ENCODE measurements around the gene ADGRG6. TPM values are rescaled to one million over a fixed set of nuclear protein-coding genes. Genes with fewer than 3 reads are reported as not detected.
"Not testable (repeated sequence)": the region's sequence is repeated elsewhere in the genome, so short reads cannot be mapped to it uniquely, and the experiment has no call there.

ADGRG6 gene
- 10 to 100 TPM; 25.8 to 36.5 (median 28.8) TPM for polyA plus RNA-seq (ENCODE audit: insufficient read length in 3 of 3)
- long read RNA-seq, donor 1: 0 reads
- long read RNA-seq, donor 2, partial matches to known transcripts: 0 of 2 reads
- long read RNA-seq, donor 2, other reads (novel, unspliced or antisense): 0 of 2 reads
- long read RNA-seq, donor 3, partial matches to known transcripts: 0 of 1 reads
- long read RNA-seq, donor 3, other reads (novel, unspliced or antisense): 0 of 1 reads
- long read RNA-seq, donor 4, partial matches to known transcripts: 6 of 7 reads
- long read RNA-seq, donor 4, other reads (novel, unspliced or antisense): 0 of 7 reads
- long read RNA-seq, donor 5, partial matches to known transcripts: 0 of 4 reads
- long read RNA-seq, donor 5, other reads (novel, unspliced or antisense): 0 of 4 reads
- long read RNA-seq, donor 6, partial matches to known transcripts: 5 of 7 reads
- long read RNA-seq, donor 6, other reads (novel, unspliced or antisense): 0 of 7 reads
- long read RNA-seq, donor 7, full-length matches to known transcripts: 6 of 16 reads
- long read RNA-seq, donor 7, partial matches to known transcripts: 10 of 16 reads
- long read RNA-seq, donor 7, other reads (novel, unspliced or antisense): 0 of 16 reads
- long read RNA-seq, donor 8, full-length matches to known transcripts: 2 of 2 reads
- long read RNA-seq, donor 8, partial matches to known transcripts: 0 of 2 reads
- long read RNA-seq, donor 8, other reads (novel, unspliced or antisense): 0 of 2 reads
- long read RNA-seq, donor 9, partial matches to known transcripts: 77 of 81 reads
- long read RNA-seq, donor 9, other reads (novel, unspliced or antisense): 0 of 81 reads
- long read RNA-seq, donor 10, transcript ADGRG6-205 (4 exons, 1,610 nt): major isoform, 5 of 5 reads
- long read RNA-seq, donor 10, partial matches to known transcripts: 0 of 5 reads
- long read RNA-seq, donor 10, other reads (novel, unspliced or antisense): 0 of 5 reads
- long read RNA-seq, donor 11, partial matches to known transcripts: 0 of 1 reads
- long read RNA-seq, donor 11, other reads (novel, unspliced or antisense): 0 of 1 reads
- long read RNA-seq, donor 12, partial matches to known transcripts: 68 of 70 reads
- long read RNA-seq, donor 12, other reads (novel, unspliced or antisense): 0 of 70 reads
- long read RNA-seq, donor 13, partial matches to known transcripts: 0 of 1 reads
- long read RNA-seq, donor 13, other reads (novel, unspliced or antisense): 0 of 1 reads
- long read RNA-seq, donor 14, full-length matches to known transcripts: 4 of 21 reads
- long read RNA-seq, donor 14, partial matches to known transcripts: 17 of 21 reads
- long read RNA-seq, donor 14, other reads (novel, unspliced or antisense): 0 of 21 reads
- long read RNA-seq, donor 15, full-length matches to known transcripts: 2 of 2 reads
- long read RNA-seq, donor 15, partial matches to known transcripts: 0 of 2 reads
- long read RNA-seq, donor 15, other reads (novel, unspliced or antisense): 0 of 2 reads
- long read RNA-seq, donor 16, partial matches to known transcripts: 0 of 3 reads
- long read RNA-seq, donor 16, other reads (novel, unspliced or antisense): 0 of 3 reads

DNA sequence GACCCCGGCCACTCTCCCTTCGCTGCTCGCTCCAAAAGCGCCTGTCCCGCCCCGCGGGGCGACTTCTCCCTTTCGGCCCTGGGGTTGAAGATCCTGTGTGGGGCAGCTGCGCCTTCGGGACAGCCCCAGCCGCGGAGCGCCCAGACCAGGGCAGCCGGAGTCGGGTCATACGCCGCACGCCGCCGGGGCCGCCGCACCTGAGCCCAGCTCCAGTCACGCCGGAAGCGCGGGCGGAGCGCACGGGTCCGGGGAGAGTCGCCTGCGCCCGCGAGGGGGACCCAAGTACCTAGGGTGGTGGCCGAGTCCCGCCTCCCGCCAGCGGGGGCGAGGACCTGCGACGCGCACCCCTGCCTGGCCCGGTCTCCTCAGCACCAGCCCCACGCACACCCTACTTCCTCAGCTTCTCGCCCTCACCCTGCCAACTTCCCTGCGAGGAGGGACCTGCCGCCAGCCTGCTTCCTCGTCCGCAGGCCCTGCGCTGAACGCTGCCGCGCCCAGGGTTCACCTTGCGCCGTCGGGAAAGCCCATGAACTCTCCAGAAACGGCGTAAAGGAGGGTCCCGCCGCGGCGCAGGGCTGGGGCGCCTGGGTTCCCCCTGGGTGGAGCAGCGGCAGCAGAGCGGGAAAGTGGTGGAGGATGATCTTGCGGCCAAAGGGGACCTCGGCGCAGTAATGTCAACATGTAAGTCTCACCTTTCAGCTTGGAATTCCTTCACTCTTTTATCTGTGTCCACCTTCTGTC, at the start of gene ADGRG6:
TSS of gene ADGRG6 (plus strand) at position 357 of the 741 bp plus-strand sequence. CDS start at position 680, 323 bp downstream.
- peak; percentile 38 for DNase-seq

DNA sequence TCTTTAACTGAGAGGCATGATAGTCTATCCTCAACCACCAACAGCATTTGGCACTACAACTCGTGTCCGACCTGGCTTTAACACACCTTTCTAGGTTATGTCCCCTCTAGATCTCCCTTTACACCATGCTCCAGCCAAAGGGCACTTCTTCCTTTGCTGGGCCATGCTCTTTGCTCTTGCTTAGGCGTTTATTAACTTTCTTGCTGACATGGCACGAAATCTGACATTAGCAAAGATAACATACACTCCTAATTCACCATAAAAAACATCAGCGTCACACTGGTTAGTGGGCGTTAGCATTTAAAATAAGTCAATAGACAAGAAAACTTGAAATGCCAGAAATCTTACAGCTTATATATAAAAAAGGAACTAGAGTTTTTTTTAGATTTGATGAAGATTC, 47.3 kb upstream of the ADGRG6 start:
- no peak for DNase-seq

DNA sequence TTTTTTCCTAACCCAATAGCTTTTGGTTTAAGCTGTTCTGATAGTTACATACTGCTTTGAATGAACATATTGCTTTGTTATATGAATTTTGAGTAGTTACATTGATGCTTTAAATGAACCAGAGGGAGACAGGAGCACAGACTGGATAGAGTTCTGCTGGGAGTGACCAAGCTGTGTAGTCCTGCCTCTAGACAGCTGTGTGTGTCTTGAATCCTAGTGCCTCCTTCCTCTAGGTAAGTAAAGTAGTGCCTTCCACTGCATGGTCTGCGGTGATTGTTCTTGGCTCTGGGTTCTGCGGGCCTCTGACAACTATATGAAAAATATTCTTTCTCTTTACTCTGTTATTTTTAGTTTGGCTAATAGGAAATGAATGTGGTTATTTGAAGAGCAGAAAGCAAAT, 46.0 kb upstream of the ADGRG6 start:
- DNase-seq: no peak

DNA sequence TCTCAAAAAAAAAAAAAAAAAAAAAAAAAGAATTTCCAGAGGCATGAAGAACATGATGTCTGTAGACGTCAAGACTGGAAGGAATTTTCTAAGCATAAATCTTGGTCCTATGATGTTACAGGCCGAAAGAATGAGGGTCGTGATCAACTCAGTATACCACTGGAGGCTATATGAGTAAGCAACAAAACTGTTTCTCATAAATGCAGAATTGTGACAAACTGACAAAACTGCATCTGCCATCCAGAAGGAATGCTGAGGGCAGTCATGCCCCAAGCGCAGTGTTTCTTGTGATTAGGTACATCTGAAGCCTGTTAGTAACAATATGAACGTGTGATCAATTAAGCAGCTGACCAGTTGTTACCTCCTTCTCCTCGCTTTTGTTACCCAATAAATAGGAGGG, 43.5 kb upstream of the ADGRG6 start:
- DNase-seq: no peak

DNA sequence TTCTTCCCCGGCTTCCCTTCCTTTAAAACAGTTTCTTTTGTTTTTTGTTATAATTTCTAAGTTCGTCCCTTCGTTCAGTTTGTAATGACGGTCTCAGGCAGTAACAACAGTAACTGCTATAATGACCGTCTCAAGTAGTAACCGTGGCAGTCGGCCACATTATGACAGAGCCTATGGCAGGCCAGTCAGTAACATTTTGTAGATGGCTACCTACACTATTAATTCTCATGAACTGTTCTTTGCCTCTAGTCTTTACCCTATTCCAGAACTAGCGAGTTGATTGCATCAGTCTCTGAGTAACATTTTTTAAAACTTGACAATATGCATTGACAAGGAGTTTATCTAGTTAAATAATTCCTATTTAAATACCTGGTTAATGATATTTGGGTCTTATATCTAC, 43.0 kb upstream of the ADGRG6 start:
- no peak for DNase-seq

DNA sequence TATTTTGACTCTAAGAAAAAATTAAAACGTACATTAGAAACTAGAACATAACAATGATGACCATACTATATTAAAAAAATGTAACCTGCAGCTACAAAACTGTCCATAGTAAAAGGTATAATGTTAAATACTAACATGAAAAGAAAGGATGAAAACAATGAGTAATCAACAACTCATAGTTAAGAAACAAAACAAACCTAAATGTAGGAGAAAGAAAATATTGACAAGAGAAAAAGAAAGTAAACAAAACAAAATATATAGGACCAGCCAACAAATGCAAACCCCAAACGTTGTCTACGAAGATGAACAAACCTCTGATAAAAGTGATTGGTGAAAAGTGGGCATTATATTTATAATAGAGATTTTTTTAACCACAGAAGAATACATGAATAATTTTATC, 41.1 kb upstream of the ADGRG6 start:
- DNase-seq: no peak

DNA sequence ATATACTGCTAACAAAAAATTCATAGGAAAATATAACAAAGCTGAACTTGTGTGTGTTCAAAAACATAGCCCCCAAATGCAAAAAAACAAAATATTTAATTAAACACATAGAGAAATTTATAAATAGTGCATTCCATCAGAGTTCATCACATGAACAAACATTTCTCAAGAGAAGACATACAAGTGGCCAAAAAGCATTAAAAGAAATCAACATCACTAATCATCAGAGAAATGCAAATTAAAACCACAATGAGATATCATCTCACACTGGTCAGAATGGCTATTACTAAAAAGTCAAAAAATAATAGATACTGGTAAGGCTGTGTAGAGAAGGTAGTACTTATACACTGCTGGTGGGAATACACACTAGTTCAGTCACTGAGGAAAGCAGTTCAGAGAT, 39.6 kb upstream of the ADGRG6 start:
- no peak for DNase-seq

DNA sequence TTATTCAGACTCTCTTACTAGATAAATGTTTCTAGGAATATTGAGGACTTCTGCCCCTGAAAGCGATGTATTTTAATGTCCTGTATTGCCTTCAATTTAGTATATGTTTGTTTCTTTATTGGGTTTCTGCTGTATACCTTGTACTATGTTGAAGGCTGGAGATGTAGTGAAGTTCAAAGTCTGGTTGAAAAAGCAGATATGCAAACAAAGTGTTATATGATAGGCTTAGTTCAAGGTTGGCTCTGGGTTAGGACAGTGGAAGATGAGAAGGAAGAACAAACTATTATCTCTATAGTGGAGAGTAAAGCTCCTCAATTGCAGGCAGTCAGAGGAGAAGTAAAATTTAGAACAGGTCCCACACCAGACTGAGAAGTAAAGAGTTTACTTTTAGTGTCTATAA, 36.3 kb upstream of the ADGRG6 start:
- DNase-seq: no peak

DNA sequence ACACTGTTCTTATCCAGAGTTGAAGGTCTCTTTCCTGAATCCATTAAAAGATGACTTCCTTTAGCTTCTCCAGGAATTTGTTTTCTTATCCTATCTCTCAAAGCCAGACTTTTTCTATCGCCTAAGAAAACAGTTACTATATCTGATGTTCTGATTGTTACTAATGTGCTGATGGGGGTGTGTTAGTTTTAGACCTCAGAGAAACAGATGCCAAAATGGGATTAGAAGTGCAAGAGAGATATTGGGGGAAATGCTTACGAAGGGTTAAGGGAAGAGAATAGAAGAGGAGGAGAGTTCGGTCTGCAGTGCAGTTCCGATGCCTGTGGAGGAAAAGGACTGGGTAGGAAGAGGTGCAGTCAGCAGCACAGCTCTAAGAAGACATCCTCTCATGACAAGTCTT, 35.7 kb upstream of the ADGRG6 start:
- no peak for DNase-seq

DNA sequence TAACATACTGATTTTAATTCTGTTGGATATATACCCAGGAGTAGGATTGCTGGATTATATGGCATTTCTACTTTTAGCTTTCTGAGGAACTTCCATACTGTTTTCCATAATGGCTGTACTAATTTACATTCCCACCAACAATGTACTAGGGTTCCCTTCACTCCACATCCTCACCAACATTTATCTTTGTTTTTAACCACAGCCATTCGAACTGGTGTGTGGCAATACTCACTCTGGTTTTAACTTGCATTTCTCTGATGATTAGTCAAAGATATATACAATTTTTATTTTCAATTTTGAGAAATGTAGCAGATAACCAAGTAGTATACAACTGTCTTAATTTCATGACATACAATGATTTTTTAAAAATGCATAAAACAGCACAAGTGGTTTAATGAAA, 30.3 kb upstream of the ADGRG6 start:
- DNase-seq: no peak

DNA sequence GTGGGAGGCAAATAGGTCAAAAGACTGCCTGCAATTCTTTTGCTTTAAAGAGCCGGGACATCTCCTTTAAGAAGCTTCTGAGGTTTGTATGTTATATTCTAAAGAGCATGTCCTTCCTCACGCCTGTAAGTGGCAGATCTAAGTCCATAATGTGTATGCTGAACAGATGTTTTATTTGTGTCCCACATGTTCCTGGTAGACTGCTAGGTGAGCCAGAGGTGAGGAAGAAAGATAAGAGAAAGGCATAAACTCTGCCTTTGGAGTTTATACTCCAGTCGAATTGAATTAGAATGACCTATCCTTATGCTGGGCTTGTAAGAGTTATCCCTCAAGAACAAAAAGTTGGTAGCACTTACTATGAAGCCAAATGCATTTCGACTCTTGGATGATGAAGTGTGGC, 27.2 kb upstream of the ADGRG6 start:
- no peak for DNase-seq

DNA sequence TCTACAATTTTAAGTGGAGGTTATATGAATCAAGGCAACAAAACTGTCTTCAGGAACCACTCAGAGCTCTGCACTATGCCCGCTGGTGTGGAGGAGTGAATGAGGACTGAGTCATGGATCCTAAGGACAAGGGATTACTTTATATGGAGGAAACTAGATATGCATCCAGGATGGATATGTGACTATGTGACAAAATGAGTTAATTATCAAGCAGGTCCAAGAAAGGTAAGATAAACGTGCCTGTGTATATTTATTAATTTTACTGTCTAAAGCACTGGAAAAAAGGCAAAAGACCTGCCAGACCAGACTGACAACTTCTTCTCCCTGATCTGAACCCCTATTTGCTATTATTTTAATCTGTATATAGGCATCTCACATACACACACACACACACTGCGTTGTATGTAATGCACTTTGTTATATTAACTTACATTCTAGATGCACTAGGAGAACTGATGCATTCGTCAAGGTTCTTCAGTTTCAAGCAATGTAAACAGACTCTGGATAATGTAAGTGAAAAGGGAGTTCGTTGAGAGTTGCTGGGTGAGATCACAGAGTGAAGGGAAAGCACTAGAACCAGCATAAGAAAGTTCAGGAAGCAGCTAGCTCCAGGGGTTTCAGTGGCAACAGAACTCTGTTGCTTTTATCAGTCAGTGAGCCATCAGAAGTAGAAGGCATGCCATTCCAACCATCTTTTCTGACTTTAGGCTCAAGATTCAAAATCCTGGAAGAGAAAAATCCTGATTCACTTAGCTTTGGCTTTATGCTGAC, 26.4 kb upstream of the ADGRG6 start:
- DNase-seq: peak; percentile 14

DNA sequence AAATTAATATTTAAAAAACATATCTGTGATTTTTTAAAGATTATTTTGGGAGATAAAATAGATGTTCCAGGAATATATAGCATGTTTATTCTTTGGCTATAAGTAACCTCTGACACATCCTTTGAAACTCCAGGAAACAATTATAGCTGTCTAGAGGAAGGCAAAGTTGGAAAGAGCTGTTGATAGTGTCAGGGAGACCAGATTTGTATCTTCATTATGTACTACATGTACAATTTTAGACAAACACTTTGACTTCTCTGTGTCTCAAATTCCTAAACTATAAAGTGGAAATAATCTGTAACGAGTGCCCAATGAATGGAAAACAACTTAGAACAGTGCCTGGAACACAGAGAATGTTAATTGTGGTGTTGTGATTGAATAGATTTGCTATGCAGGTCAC, 25.6 kb upstream of the ADGRG6 start:
- no peak for DNase-seq

DNA sequence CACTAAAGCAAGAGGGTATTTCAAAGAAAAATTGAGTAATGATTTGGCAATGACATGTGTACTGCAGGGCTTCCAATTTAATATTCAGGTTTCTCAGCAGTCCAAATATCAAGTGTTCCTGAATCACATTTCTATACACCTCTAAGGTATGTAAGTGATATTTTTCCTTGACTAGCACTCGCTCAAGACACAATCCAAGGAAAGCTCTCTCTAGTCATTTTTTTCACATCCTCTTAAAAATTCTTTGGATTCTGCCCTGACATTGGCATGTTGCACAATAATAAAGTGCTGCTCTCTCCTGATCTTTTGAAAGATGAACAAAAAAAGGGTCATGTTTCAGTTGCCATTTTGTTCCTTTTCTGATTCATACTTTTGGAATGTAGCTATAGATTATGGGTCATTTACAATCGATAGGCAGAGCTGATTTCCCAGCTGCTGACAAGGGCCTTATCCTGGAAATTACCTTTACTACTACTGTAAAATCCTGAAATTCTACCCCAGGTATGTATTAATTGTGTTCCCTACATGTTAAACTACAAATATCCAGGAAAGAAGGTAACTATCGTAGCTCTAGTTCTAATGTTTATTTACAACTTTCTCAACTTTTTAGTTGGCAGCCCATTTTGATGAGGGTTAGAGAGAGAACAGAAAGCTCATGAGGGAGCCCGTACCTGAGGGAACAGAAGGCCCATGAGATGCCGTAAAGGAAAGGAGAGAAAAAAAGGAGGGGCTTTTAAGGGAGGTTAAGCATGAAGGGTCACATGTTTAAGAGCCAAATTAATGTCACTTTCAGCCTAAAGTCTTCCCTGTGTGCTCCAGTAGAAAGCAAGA, 22.2 kb upstream of the ADGRG6 start:
- no peak for DNase-seq

DNA sequence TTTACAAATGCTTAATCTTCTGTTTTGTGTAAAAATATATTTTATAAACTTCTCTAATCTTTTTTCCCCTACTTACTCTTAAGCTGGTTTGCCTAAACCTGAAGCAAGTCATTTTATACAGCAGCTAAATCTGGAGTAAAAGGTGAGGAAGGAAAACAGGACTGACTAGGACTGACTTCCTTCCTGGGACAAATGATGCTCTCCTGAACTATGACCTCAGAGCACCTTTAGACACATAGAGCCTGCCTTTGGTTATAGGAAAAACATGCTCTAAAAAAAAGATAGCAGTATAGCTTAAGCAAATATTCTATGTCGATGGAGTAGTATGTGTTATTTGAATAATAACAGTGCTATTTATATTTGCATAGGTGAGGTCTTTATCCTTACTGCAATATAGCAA, 21.5 kb upstream of the ADGRG6 start:
- DNase-seq: no peak

DNA sequence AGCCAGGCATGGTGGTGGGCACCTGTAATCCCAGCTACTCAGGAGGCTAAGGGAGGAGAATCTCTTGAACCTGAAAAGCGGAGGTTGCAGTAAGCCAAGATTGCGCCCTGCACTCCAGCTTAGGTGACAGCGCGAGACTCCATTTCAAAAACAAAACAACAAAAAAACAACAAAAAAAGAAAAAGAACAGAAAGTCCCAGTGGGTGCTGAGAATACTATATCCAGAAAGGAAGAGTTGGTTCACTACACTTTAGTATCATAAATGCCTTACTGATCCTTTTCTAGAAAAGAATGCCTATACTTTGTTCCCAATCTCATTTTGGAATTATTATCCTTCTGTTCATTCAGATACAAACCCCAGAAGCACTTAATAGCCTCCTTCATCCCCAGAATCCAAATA, 20.9 kb upstream of the ADGRG6 start:
- no peak for DNase-seq

DNA sequence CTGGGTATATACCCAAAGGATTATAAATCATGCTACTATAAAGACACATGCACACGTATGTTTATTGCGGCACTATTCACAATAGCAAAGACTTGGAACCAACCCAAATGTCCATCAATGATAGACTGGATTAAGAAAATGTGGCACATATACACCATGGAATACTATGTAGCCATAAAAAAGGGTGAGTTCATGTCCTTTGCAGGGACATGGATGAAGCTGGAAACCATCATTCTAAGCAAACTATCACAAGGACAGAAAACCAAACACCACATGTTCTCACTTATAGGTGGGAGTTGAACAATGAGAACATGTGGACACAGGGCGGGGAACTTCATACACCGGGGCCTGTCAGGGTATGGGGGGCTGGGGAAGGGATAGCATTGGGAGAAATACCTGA, 18.7 kb upstream of the ADGRG6 start:
- not testable (repeated sequence) for DNase-seq

DNA sequence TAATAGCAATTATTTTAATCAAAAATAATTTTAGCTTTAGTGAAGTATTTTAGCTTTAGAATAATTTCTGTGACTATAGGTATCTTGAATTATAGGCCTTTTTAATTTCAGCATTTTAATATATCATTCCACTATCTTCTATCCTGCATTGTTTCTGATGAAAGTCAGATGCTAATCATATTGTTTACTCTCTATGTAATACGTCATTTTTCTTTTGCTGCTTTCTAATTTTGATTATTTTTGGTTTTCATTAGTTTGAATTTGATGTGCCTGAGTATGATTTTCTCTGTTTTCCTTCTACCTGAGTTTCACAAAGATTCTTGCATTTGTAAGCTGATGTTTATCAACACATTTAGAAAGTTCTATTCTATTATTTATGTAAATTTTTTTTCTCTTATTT, 17.4 kb upstream of the ADGRG6 start:
- DNase-seq: no peak
